DMS153 treated with DMSO at 0.1 percent for 48 hours (cell line): ENCODE measurements around the gene MARCHF2.
A peak's percentile ranks its signal among the peaks of the same experiment; 100 is the strongest.
"Not testable (repeated sequence)": the region's sequence is repeated elsewhere in the genome, so short reads cannot be mapped to it uniquely, and the experiment has no call there.

Experiments
- DNase-seq: peaks from one replicate; lab custom pipeline; 2025; ENCODE audit not compliant: unreplicated experiment; lab: John Stamatoyannopoulos, UW

The MARCHF2 gene

GRCh38 chr19:8404391-8405151 is 8.5 kb upstream of the MARCHF2 start:
- no peak for DNase-seq

GRCh38 chr19:8410718-8411117 is 2.4 kb upstream of the MARCHF2 start:
- DNase-seq: not testable (repeated sequence)

GRCh38 chr19:8413629-8413995 is 507 bp downstream of the MARCHF2 start:
- no peak for DNase-seq

- DNase-seq: no peak
These were observed 3.7 kb downstream of the MARCHF2 start for GRCh38 chr19:8416796-8417195.

GRCh38 chr19:8421484-8422461 is 8.7 kb downstream of the MARCHF2 start:
- no peak for DNase-seq

- no peak for DNase-seq
These were observed 10.7 kb downstream of the MARCHF2 start for GRCh38 chr19:8423817-8424223.

- not testable (repeated sequence) for DNase-seq
These were observed 12.2 kb downstream of the MARCHF2 start for GRCh38 chr19:8425331-8425730.

- no peak for DNase-seq
These were observed 13.2 kb downstream of the MARCHF2 start for GRCh38 chr19:8426283-8426682.

- no peak for DNase-seq
These were observed 15.9 kb downstream of the MARCHF2 start for GRCh38 chr19:8429044-8429443.

GRCh38 chr19:8429826-8430225 is 16.7 kb downstream of the MARCHF2 start:
- DNase-seq: no peak

- no peak for DNase-seq
These were observed 17.5 kb downstream of the MARCHF2 start for GRCh38 chr19:8430650-8431049.

- no peak for DNase-seq
These were observed 25.1 kb downstream of the MARCHF2 start for GRCh38 chr19:8438236-8438635.

- DNase-seq: no peak
These were observed 28.8 kb downstream of the MARCHF2 start for GRCh38 chr19:8441725-8442544.

- not testable (repeated sequence) for DNase-seq
These were observed 31.1 kb downstream of the MARCHF2 start for GRCh38 chr19:8444140-8444676.

GRCh38 chr19:8444677-8445487 is 31.8 kb downstream of the MARCHF2 start, which contains the start of gene HNRNPM:
Gene HNRNPM (plus strand): TSS chr19:8444975. CDS start chr19:8444999, 24 bp downstream.
- peak; percentile 92 for DNase-seq

GRCh38 chr19:8445488-8446001 is 32.4 kb downstream of the MARCHF2 start:
- DNase-seq: no peak

- no peak for DNase-seq
These were observed 33.1 kb downstream of the MARCHF2 start for GRCh38 chr19:8446061-8446709.

GRCh38 chr19:8449830-8450229 is 36.7 kb downstream of the MARCHF2 start:
- DNase-seq: no peak

- DNase-seq: no peak
These were observed 38.3 kb downstream of the MARCHF2 start for GRCh38 chr19:8451377-8451776.
